Measurements from ENCODE around the gene EXD3. TPM values are rescaled to one million over a fixed set of nuclear protein-coding genes. Genes with fewer than 3 reads are reported as not detected.
"Not testable (repeated sequence)": the region's sequence is repeated elsewhere in the genome, so short reads cannot be mapped to it uniquely, and the experiment has no call there.

The EXD3 gene
- total and polyA plus RNA-seq, 2 donors: 3.4 to 16.8 TPM

GRCh38 chr9:137392232-137393007, 30.5 kb downstream of the EXD3 start:
- Histone ChIP-seq H3K36me3 (ENCODE audit: control insufficient read depth in 2 of 2, insufficient read depth in 2 of 2, low read length in 1 of 2) (no peaks in the 10 kb centered on the region), H3K9me3 (ENCODE audit: control insufficient read depth in 2 of 2, insufficient read depth in 1 of 2, low read length in 1 of 2) (peaks cover 0 to 11% of the 10 kb centered on the region in 2 donors), H3K27me3 (ENCODE audit: control insufficient read depth in 2 of 2, insufficient read depth in 1 of 2, low read length in 1 of 2) (no peaks in the 10 kb centered on the region), H3K4me1 (ENCODE audit: control insufficient read depth in 2 of 2, insufficient read depth in 2 of 2, low read length in 2 of 2) (peaks cover 0 to 20% of the 10 kb centered on the region in 2 donors), H3K27ac (ENCODE audit: low read depth in 1 of 2, low read length in 1 of 2) (no peak overlapping the region), H3K4me3 (ENCODE audit: low read length in 2 of 2) (no peak overlapping the region)
- no peak for DNase-seq (ENCODE audit: low read depth in 6 of 9, low spot score in 9 of 9)
- WGBS: 98% methylated on average over 23 of the region's 23 CpGs

GRCh38 chr9:137391411-137391754, 31.6 kb downstream of the EXD3 start:
- H3K36me3 ChIP-seq (ENCODE audit: control insufficient read depth in 2 of 2, insufficient read depth in 2 of 2, low read length in 1 of 2): no peaks in the 10 kb centered on the region
- H3K27ac ChIP-seq (ENCODE audit: low read depth in 1 of 2, low read length in 1 of 2): no peak overlapping the region
- no peaks in the 10 kb centered on the region for H3K27me3 ChIP-seq (ENCODE audit: control insufficient read depth in 2 of 2, insufficient read depth in 1 of 2, low read length in 1 of 2)
- no peak for DNase-seq (ENCODE audit: low read depth in 6 of 9, low spot score in 9 of 9)
- no peak overlapping the region for H3K4me3 ChIP-seq (ENCODE audit: low read length in 2 of 2)
- peaks cover 0 to 2% of the 10 kb centered on the region in 2 donors for H3K9me3 ChIP-seq (ENCODE audit: control insufficient read depth in 2 of 2, insufficient read depth in 1 of 2, low read length in 1 of 2)
- H3K4me1 ChIP-seq (ENCODE audit: control insufficient read depth in 2 of 2, insufficient read depth in 2 of 2, low read length in 2 of 2): peaks cover 0 to 26% of the 10 kb centered on the region in 2 donors
- 95% methylated on average over 22 of the region's 22 CpGs for WGBS

GRCh38 chr9:137390553-137391410, 32.2 kb downstream of the EXD3 start:
- H3K9me3 ChIP-seq (ENCODE audit: control insufficient read depth in 2 of 2, insufficient read depth in 1 of 2, low read length in 1 of 2): no peaks in the 10 kb centered on the region
- peaks cover 0 to 26% of the 10 kb centered on the region in 2 donors for H3K4me1 ChIP-seq (ENCODE audit: control insufficient read depth in 2 of 2, insufficient read depth in 2 of 2, low read length in 2 of 2)
- H3K27me3 ChIP-seq (ENCODE audit: control insufficient read depth in 2 of 2, insufficient read depth in 1 of 2, low read length in 1 of 2): no peaks in the 10 kb centered on the region
- whole genome bisulfite sequencing: 92% methylated on average over 42 of the region's 42 CpGs
- peak in 1 of 9 donors; percentile 42 for DNase-seq (ENCODE audit: low read depth in 6 of 9, low spot score in 9 of 9)
- no peak overlapping the region for H3K4me3 ChIP-seq (ENCODE audit: low read length in 2 of 2)
- H3K36me3 ChIP-seq (ENCODE audit: control insufficient read depth in 2 of 2, insufficient read depth in 2 of 2, low read length in 1 of 2): no peaks in the 10 kb centered on the region
- no peak overlapping the region for H3K27ac ChIP-seq (ENCODE audit: low read depth in 1 of 2, low read length in 1 of 2)

GRCh38 chr9:137389428-137389746, 33.6 kb downstream of the EXD3 start:
- no peak overlapping the region for H3K27ac ChIP-seq (ENCODE audit: low read depth in 1 of 2, low read length in 1 of 2)
- H3K4me3 ChIP-seq (ENCODE audit: low read length in 2 of 2): no peak overlapping the region
- peaks cover 0 to 27% of the 10 kb centered on the region in 2 donors for H3K4me1 ChIP-seq (ENCODE audit: control insufficient read depth in 2 of 2, insufficient read depth in 2 of 2, low read length in 2 of 2)
- 98% methylated on average over 13 of the region's 13 CpGs for WGBS
- no peaks in the 10 kb centered on the region for H3K36me3 ChIP-seq (ENCODE audit: control insufficient read depth in 2 of 2, insufficient read depth in 2 of 2, low read length in 1 of 2)
- no peaks in the 10 kb centered on the region for H3K9me3 ChIP-seq (ENCODE audit: control insufficient read depth in 2 of 2, insufficient read depth in 1 of 2, low read length in 1 of 2)
- DNase-seq (ENCODE audit: low read depth in 6 of 9, low spot score in 9 of 9): no peak
- H3K27me3 ChIP-seq (ENCODE audit: control insufficient read depth in 2 of 2, insufficient read depth in 1 of 2, low read length in 1 of 2): no peaks in the 10 kb centered on the region

- H3K4me1 ChIP-seq (ENCODE audit: control insufficient read depth in 2 of 2, insufficient read depth in 2 of 2, low read length in 2 of 2): peaks cover 0 to 32% of the 10 kb centered on the region in 2 donors
- 94% methylated on average over 47 of the region's 47 CpGs for WGBS
- no peak overlapping the region for H3K4me3 ChIP-seq (ENCODE audit: low read length in 2 of 2)
- no peak overlapping the region for H3K27ac ChIP-seq (ENCODE audit: low read depth in 1 of 2, low read length in 1 of 2)
- DNase-seq (ENCODE audit: low read depth in 6 of 9, low spot score in 9 of 9): no peak
- H3K9me3 ChIP-seq (ENCODE audit: control insufficient read depth in 2 of 2, insufficient read depth in 1 of 2, low read length in 1 of 2): peaks cover 0 to 2% of the 10 kb centered on the region in 2 donors
- no peaks in the 10 kb centered on the region for H3K27me3 ChIP-seq (ENCODE audit: control insufficient read depth in 2 of 2, insufficient read depth in 1 of 2, low read length in 1 of 2)
- no peaks in the 10 kb centered on the region for H3K36me3 ChIP-seq (ENCODE audit: control insufficient read depth in 2 of 2, insufficient read depth in 2 of 2, low read length in 1 of 2)
These were observed 34.2 kb downstream of the EXD3 start for GRCh38 chr9:137388589-137389427.

- no peak for DNase-seq (ENCODE audit: low read depth in 6 of 9, low spot score in 9 of 9)
- Histone ChIP-seq H3K27ac (ENCODE audit: low read depth in 1 of 2, low read length in 1 of 2) (no peak overlapping the region), H3K27me3 (ENCODE audit: control insufficient read depth in 2 of 2, insufficient read depth in 1 of 2, low read length in 1 of 2) (no peaks in the 10 kb centered on the region), H3K4me3 (ENCODE audit: low read length in 2 of 2) (no peak overlapping the region), H3K4me1 (ENCODE audit: control insufficient read depth in 2 of 2, insufficient read depth in 2 of 2, low read length in 2 of 2) (peaks cover 0 to 40% of the 10 kb centered on the region in 2 donors), H3K9me3 (ENCODE audit: control insufficient read depth in 2 of 2, insufficient read depth in 1 of 2, low read length in 1 of 2) (peaks cover 0 to 3% of the 10 kb centered on the region in 2 donors), H3K36me3 (ENCODE audit: control insufficient read depth in 2 of 2, insufficient read depth in 2 of 2, low read length in 1 of 2) (no peaks in the 10 kb centered on the region)
- WGBS: 95% methylated on average over 26 of the region's 26 CpGs
These were observed 34.9 kb downstream of the EXD3 start for GRCh38 chr9:137387891-137388560.

- peaks cover 0 to 41% of the 10 kb centered on the region in 2 donors for H3K4me1 ChIP-seq (ENCODE audit: control insufficient read depth in 2 of 2, insufficient read depth in 2 of 2, low read length in 2 of 2)
- no peaks in the 10 kb centered on the region for H3K27me3 ChIP-seq (ENCODE audit: control insufficient read depth in 2 of 2, insufficient read depth in 1 of 2, low read length in 1 of 2)
- no peaks in the 10 kb centered on the region for H3K36me3 ChIP-seq (ENCODE audit: control insufficient read depth in 2 of 2, insufficient read depth in 2 of 2, low read length in 1 of 2)
- peak overlapping the region in 1 of 2 donors; percentile 32 for H3K27ac ChIP-seq (ENCODE audit: low read depth in 1 of 2, low read length in 1 of 2)
- H3K4me3 ChIP-seq (ENCODE audit: low read length in 2 of 2): no peak overlapping the region
- DNase-seq (ENCODE audit: low read depth in 6 of 9, low spot score in 9 of 9): peak in 2 of 9 donors; percentile 37 to 39
- H3K9me3 ChIP-seq (ENCODE audit: control insufficient read depth in 2 of 2, insufficient read depth in 1 of 2, low read length in 1 of 2): peaks cover 0 to 3% of the 10 kb centered on the region in 2 donors
- 76% methylated on average over 34 of the region's 34 CpGs for whole genome bisulfite sequencing
These were observed 35.7 kb downstream of the EXD3 start for GRCh38 chr9:137387114-137387890.

GRCh38 chr9:137386507-137387113, 36.4 kb downstream of the EXD3 start:
- not testable (repeated sequence) for H3K27me3 ChIP-seq (ENCODE audit: control insufficient read depth in 2 of 2, insufficient read depth in 1 of 2, low read length in 1 of 2); H3K4me3 ChIP-seq (ENCODE audit: low read length in 2 of 2); H3K36me3 ChIP-seq (ENCODE audit: control insufficient read depth in 2 of 2, insufficient read depth in 2 of 2, low read length in 1 of 2); DNase-seq (ENCODE audit: low read depth in 6 of 9, low spot score in 9 of 9); H3K9me3 ChIP-seq (ENCODE audit: control insufficient read depth in 2 of 2, insufficient read depth in 1 of 2, low read length in 1 of 2); H3K27ac ChIP-seq (ENCODE audit: low read depth in 1 of 2, low read length in 1 of 2)
- WGBS: 82% methylated on average over 12 of the region's 12 CpGs
- H3K4me1 ChIP-seq (ENCODE audit: control insufficient read depth in 2 of 2, insufficient read depth in 2 of 2, low read length in 2 of 2): peaks cover 0 to 41% of the 10 kb centered on the region in 2 donors
